Vagina (tissue), 2 donors: ENCODE results near the gene EML1. TPM values are rescaled to one million over a fixed set of nuclear protein-coding genes. Genes with fewer than 3 reads are reported as not detected.

Experiments used
- DNase-seq, 2 donors: peaks; one replicate each; pipeline ENCODE4 v3.0.0-alpha.2; 2017; ENCODE audit errors: extremely low spot score in 2 of 2
- H3K27ac ChIP-seq: fragments of 200-600 bp; sonication (generic); one replicate; pipeline ENCODE4 v1.5.1; 2019
- H3K27me3 ChIP-seq: fragments of 200-600 bp; sonication (generic); one replicate; pipeline ENCODE4 v1.5.1; 2019
- H3K36me3 ChIP-seq, 2 donors: fragments of 200-600 bp; sonication (generic); one replicate each; pipeline ENCODE4 v1.5.1; 2017 to 2019
- H3K4me1 ChIP-seq: fragments of 200-600 bp; sonication (generic); one replicate; pipeline ENCODE4 v1.5.1; 2019
- H3K4me3 ChIP-seq, 2 donors: fragments of 200-600 bp; sonication (generic); 1 replicate in 1 of 2; 2 replicates in 1 of 2; pipeline ENCODE4 v1.5.1; 2016 to 2019
- H3K9me3 ChIP-seq: fragments of 200-600 bp; sonication (generic); one replicate; pipeline ENCODE4 v1.5.1; 2019
- POLR2A ChIP-seq, 2 donors: fragments of 450-650 bp; IDR thresholded peaks; one replicate each; pipeline ENCODE4 v1.6.1; 2017; ENCODE audit warnings: antibody characterized with exemption in 2 of 2, mild to moderate bottlenecking in 2 of 2, moderate library complexity in 2 of 2
- POLR2AphosphoS5 ChIP-seq, 2 donors: sonication (generic); formaldehyde crosslinking; IDR thresholded peaks; one replicate each; pipeline ENCODE4 v1.9.0; 2017; ENCODE audit warnings: antibody characterized with exemption in 2 of 2, mild to moderate bottlenecking in 2 of 2, low read depth in 1 of 2; ENCODE audit not compliant: insufficient read depth in 1 of 2
- intact Hi-C: fragments of 100-400 bp; cut with DNase I; formaldehyde crosslinking; loops from one replicate; pipeline ENCODE4 v1.15.1; 2023
- total RNA-seq: library from RNA; depleted of rRNA; stranded (reverse); fragments of >200 nt; gene quantifications from one replicate; pipeline ENCODE4 v1.2.3, GENCODE V29; 2016
- TF ChIP-seq, protein P1 (sequence below), 3 experiments: fragments of 450-650 bp in 2 of 3; fragments of 200-600 bp in 1 of 3; sonication (generic) in 1 of 3; IDR thresholded peaks; one replicate each; pipeline ENCODE4 v1.5.1; 2017 to 2019; ENCODE audit warnings: antibody characterized with exemption in 3 of 3, mild to moderate bottlenecking in 2 of 3, moderate library complexity in 2 of 3

Gene EML1
- total RNA-seq, 1 donor from 2014 or later = 32.7 TPM

GRCh38 chr14:99842141-99842540 is 48.9 kb downstream of the EML1 start:
- DNase-seq = no peak
- intact Hi-C loops = no loop called here
- Histone ChIP-seq H3K9me3 (peaks cover 9% of the 10 kb centered on the region), H3K36me3 (no peaks in the 10 kb centered on the region), H3K27me3 (no peaks in the 10 kb centered on the region), H3K4me3 (no peak overlapping the region), H3K4me1 (peaks cover 10% of the 10 kb centered on the region), H3K27ac (no peak overlapping the region)
- TF ChIP-seq POLR2AphosphoS5 (IDR thresholded peaks at IDR 0.05; ENCODE audit: insufficient read depth in 1 of 2, low read depth in 1 of 2) = no peak
- TF ChIP-seq, protein P1, sequence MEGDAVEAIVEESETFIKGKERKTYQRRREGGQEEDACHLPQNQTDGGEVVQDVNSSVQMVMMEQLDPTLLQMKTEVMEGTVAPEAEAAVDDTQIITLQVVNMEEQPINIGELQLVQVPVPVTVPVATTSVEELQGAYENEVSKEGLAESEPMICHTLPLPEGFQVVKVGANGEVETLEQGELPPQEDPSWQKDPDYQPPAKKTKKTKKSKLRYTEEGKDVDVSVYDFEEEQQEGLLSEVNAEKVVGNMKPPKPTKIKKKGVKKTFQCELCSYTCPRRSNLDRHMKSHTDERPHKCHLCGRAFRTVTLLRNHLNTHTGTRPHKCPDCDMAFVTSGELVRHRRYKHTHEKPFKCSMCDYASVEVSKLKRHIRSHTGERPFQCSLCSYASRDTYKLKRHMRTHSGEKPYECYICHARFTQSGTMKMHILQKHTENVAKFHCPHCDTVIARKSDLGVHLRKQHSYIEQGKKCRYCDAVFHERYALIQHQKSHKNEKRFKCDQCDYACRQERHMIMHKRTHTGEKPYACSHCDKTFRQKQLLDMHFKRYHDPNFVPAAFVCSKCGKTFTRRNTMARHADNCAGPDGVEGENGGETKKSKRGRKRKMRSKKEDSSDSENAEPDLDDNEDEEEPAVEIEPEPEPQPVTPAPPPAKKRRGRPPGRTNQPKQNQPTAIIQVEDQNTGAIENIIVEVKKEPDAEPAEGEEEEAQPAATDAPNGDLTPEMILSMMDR (IDR thresholded peaks at IDR 0.05) = no peak

- H3K4me1 ChIP-seq = no peaks in the 10 kb centered on the region
- no peaks in the 10 kb centered on the region for H3K27me3 ChIP-seq
- peaks cover 0 to 10% of the 10 kb centered on the region in 2 donors for H3K36me3 ChIP-seq
- intact Hi-C loops = no loop called here
- H3K4me3 ChIP-seq = no peak overlapping the region
- DNase-seq = no peak
- no peak overlapping the region for H3K27ac ChIP-seq
- H3K9me3 ChIP-seq = peaks cover 16% of the 10 kb centered on the region
- TF ChIP-seq, protein P1 (IDR thresholded peaks at IDR 0.05) = no peak
- TF ChIP-seq POLR2AphosphoS5 (IDR thresholded peaks at IDR 0.05; ENCODE audit: insufficient read depth in 1 of 2, low read depth in 1 of 2) = no peak
- no peak for TF ChIP-seq POLR2A (IDR thresholded peaks at IDR 0.05)
Observed at GRCh38 chr14:99846808-99847207, 53.6 kb downstream of the EML1 start.

- Histone ChIP-seq H3K9me3 (peaks cover 16% of the 10 kb centered on the region), H3K4me1 (no peaks in the 10 kb centered on the region), H3K36me3 (peaks cover 0 to 10% of the 10 kb centered on the region in 2 donors), H3K27ac (no peak overlapping the region), H3K27me3 (no peaks in the 10 kb centered on the region), H3K4me3 (no peak overlapping the region)
- intact Hi-C loops = no loop called here
- TF ChIP-seq, protein P1 (IDR thresholded peaks at IDR 0.05) = no peak
- TF ChIP-seq POLR2AphosphoS5 (IDR thresholded peaks at IDR 0.05; ENCODE audit: insufficient read depth in 1 of 2, low read depth in 1 of 2) = no peak
- no peak for TF ChIP-seq POLR2A (IDR thresholded peaks at IDR 0.05)
- DNase-seq = no peak
Observed at GRCh38 chr14:99850709-99851108, 57.5 kb downstream of the EML1 start.

DNA sequence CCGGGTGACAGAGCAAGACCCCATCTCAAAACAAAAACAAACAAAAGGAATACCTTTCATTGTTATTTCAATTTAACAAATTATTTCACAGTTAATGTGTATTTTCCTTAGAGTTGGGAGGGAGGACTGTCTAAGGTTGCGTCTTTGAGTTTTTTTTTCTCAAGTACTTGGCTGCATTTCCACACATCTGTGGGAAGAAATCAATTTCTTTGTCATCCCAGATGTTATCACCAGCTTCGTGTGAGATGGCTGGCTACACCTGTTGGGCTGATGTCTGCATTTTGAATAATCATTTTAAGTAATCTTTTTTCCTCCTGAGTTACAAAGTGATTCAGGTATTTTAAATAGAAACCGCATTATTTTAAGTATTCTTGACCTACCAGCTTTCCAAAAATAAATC is 59.4 kb downstream of the EML1 start:
- H3K9me3 ChIP-seq = peaks cover 2% of the 10 kb centered on the region
- no peaks in the 10 kb centered on the region for H3K27me3 ChIP-seq
- TF ChIP-seq, protein P1 (IDR thresholded peaks at IDR 0.05) = no peak
- TF ChIP-seq POLR2A (IDR thresholded peaks at IDR 0.05) = no peak
- no peak for TF ChIP-seq POLR2AphosphoS5 (IDR thresholded peaks at IDR 0.05; ENCODE audit: insufficient read depth in 1 of 2, low read depth in 1 of 2)
- H3K4me1 ChIP-seq = no peaks in the 10 kb centered on the region
- no peak for DNase-seq
- no peak overlapping the region for H3K4me3 ChIP-seq
- intact Hi-C loops = no loop called here
- peaks cover 0 to 10% of the 10 kb centered on the region in 2 donors for H3K36me3 ChIP-seq
- no peak overlapping the region for H3K27ac ChIP-seq

DNA sequence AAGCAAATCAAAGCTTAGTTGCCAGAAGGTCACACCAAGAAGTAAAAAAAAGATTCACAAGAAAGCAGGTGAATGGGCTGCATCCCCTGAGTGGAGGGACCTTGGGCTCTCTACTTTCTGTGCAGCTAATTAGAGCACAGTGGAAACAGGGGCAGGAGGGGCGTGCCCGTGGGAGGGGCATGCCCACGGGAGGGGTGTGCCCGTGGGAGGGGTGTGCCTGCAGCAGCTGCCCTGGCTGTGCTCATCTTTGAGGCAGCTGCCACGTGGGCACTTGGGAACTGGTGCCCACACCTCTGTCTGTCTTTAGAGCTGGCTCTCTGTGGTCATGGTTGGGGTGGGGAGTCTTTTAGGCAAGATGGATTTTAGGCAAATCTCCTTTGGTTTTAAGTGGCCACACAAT is 60.0 kb downstream of the EML1 start:
- no peak for DNase-seq
- no peak for TF ChIP-seq POLR2A (IDR thresholded peaks at IDR 0.05)
- peaks cover 0 to 10% of the 10 kb centered on the region in 2 donors for H3K36me3 ChIP-seq
- no peaks in the 10 kb centered on the region for H3K9me3 ChIP-seq
- no peaks in the 10 kb centered on the region for H3K27me3 ChIP-seq
- H3K4me1 ChIP-seq = no peaks in the 10 kb centered on the region
- intact Hi-C loops = no loop called here
- H3K27ac ChIP-seq = no peak overlapping the region
- H3K4me3 ChIP-seq = no peak overlapping the region

DNA sequence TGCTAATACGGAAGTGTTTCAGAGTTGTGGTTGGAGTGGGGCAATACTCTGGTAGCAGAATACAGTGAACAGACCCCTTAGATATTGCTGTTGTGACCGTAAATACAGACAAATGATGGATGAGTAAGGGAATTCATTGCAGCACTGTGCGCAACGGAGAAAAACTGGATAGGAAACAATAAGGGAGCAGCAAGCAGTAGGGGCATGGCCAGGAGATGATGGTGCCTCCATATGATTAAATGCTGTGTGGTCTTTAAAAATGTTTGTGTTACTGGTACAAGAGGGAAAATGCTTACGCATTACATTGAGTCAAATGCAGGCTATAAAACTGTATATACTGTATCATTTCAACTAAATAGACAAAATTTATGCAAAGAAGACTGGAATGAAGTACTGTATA is 61.6 kb downstream of the EML1 start:
- peaks cover 0 to 10% of the 10 kb centered on the region in 2 donors for H3K36me3 ChIP-seq
- intact Hi-C loops = no loop called here
- no peak overlapping the region for H3K27ac ChIP-seq
- DNase-seq = no peak
- H3K27me3 ChIP-seq = no peaks in the 10 kb centered on the region
- TF ChIP-seq, protein P1 (IDR thresholded peaks at IDR 0.05) = no peak
- TF ChIP-seq POLR2AphosphoS5 (IDR thresholded peaks at IDR 0.05; ENCODE audit: insufficient read depth in 1 of 2, low read depth in 1 of 2) = no peak
- no peak for TF ChIP-seq POLR2A (IDR thresholded peaks at IDR 0.05)
- H3K9me3 ChIP-seq = no peaks in the 10 kb centered on the region
- no peaks in the 10 kb centered on the region for H3K4me1 ChIP-seq
- H3K4me3 ChIP-seq = no peak overlapping the region
